Left renal cortex interstitium (tissue), 4 donors: ENCODE measurements around the gene RRP15. TPM values are rescaled to one million over a fixed set of nuclear protein-coding genes. Genes with fewer than 3 reads are reported as not detected.

Experiments used
- DNase-seq, 4 donors: peaks; one replicate each; pipeline ENCODE4 v3.0.0-alpha.2; 2013; ENCODE audit warnings: low read depth in 4 of 4, low spot score in 2 of 4, missing footprints in 1 of 4
- polyA plus RNA-seq, 4 donors: library from polyadenylated mRNA; unstranded; fragments of 120-200 nt; gene quantifications; one replicate each; pipeline ENCODE4 v1.2.1, GENCODE V29; 2013; ENCODE audit not compliant: insufficient read length in 4 of 4

Gene RRP15
- polyA plus RNA-seq, 4 donors = 18.7 to 24.9 (median 22.0) TPM

GRCh38 chr1:218382261-218382660, 97.2 kb downstream of the RRP15 start:
- no peak for DNase-seq

DNA sequence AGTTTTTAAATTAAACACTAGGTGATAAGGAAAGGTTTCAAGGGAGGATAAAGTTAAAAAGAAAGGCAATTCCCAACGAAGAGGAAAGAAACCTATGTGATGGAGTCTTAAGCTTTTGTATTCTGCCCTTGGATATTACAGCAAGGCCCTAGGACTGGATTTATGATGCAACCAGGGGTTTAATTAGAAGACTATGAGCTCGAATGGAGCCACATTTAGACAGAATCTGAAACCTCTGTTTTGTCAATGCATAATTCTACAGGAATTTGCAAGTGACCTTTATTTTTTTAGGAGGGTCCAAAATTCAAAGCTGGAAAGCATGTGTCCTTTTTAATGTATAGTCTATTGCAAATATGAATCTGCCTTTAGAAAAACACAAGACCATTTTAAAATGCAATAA, 98.0 kb downstream of the RRP15 start:
- no peak for DNase-seq

DNA sequence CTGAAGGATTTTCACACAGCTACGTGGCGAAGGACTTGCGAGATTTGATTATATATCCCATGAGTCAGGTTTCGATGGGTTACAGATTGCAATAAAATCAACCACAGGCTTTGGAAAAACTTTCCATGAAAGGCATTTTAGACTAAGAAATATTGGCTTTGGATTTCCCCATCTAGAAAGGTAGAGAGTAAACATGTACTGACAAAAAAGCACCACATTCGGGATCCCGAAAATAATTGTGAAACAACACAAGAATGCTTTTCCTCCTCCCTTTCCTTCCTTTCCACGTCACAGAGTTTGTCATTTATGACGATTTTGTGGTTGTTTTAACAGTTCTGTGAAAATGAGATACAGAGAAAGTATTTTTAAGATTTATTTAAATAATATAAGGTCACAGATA, 98.6 kb downstream of the RRP15 start:
- no peak for DNase-seq

DNA sequence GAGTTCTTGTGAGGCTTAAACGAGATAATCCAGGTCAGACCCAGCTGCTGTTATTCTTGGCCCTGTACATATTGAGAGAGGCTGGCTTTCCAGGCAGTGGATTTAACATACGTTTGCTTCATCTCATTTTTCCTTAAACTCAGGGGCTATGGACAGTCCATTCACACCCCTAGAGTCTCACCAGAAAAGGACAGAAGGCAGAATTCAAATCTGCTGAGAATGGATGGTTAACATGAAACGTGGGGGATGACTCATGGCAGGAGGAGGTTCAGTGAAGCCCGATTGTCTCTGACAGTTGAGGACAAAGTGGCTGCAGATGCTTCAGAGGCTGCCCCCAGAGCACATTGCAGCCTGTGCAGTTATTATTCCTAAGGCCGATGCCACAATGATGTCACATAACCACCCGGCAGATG, 99.5 kb downstream of the RRP15 start:
- no peak for DNase-seq

Other genes with a start within 250 kb of the RRP15 start
- 10 to 100 TPM; 10.3 to 18.3 (median 13.5) TPM for gene TGFB2, start 60.0 kb downstream of the RRP15 start, polyA plus RNA-seq